Measurements from ENCODE around the gene CDKN1C.
"Not testable (repeated sequence)": the region's sequence is repeated elsewhere in the genome, so short reads cannot be mapped to it uniquely, and the experiment has no call there.

The CDKN1C gene

GRCh38 chr11:2922655-2923054 is 37.1 kb upstream of the CDKN1C start:
- no peak for DNase-seq

GRCh38 chr11:2921742-2922493 is 36.3 kb upstream of the CDKN1C start:
- no peak for DNase-seq

- no peak for DNase-seq
These were observed 35.7 kb upstream of the CDKN1C start for GRCh38 chr11:2921261-2921660.

GRCh38 chr11:2920343-2920742 is 34.8 kb upstream of the CDKN1C start:
- no peak for DNase-seq

GRCh38 chr11:2919837-2920236 is 34.3 kb upstream of the CDKN1C start:
- DNase-seq = no peak

- DNase-seq = no peak
These were observed 33.6 kb upstream of the CDKN1C start for GRCh38 chr11:2919188-2919587.

- no peak for DNase-seq
These were observed 32.4 kb upstream of the CDKN1C start for GRCh38 chr11:2917842-2918490.

GRCh38 chr11:2916892-2917645 is 31.5 kb upstream of the CDKN1C start:
- no peak for DNase-seq

- DNase-seq = no peak
These were observed 30.7 kb upstream of the CDKN1C start for GRCh38 chr11:2916114-2916891.

GRCh38 chr11:2915473-2915872 is 29.9 kb upstream of the CDKN1C start:
- no peak for DNase-seq

- DNase-seq = no peak
These were observed 29.1 kb upstream of the CDKN1C start for GRCh38 chr11:2914455-2915195.

- no peak for DNase-seq
These were observed 28.2 kb upstream of the CDKN1C start for GRCh38 chr11:2913776-2914175.

GRCh38 chr11:2913019-2913431 is 27.4 kb upstream of the CDKN1C start:
- no peak for DNase-seq

GRCh38 chr11:2912498-2912897 is 26.9 kb upstream of the CDKN1C start:
- DNase-seq = no peak

GRCh38 chr11:2911785-2912391 is 26.3 kb upstream of the CDKN1C start:
- no peak for DNase-seq

- DNase-seq = no peak
These were observed 25.7 kb upstream of the CDKN1C start for GRCh38 chr11:2911088-2911784.

- no peak for DNase-seq
These were observed 24.9 kb upstream of the CDKN1C start for GRCh38 chr11:2910401-2910955.

- DNase-seq = no peak
These were observed 23.7 kb upstream of the CDKN1C start for GRCh38 chr11:2909133-2909902.

GRCh38 chr11:2908130-2908529 is 22.6 kb upstream of the CDKN1C start:
- no peak for DNase-seq

GRCh38 chr11:2905299-2905698 is 19.7 kb upstream of the CDKN1C start:
- DNase-seq = not testable (repeated sequence)
